Measurements from ENCODE around the gene SYT7.

Gene SYT7

GRCh38 chr11:61553373-61554171, 27.3 kb downstream of the SYT7 start:
- no peak for DNase-seq

GRCh38 chr11:61552108-61552635, 28.7 kb downstream of the SYT7 start:
- no peak for DNase-seq

GRCh38 chr11:61551634-61552033, 29.2 kb downstream of the SYT7 start:
- DNase-seq = peak; percentile 9

- no peak for DNase-seq
Measured at GRCh38 chr11:61550665-61551227, 30.1 kb downstream of the SYT7 start.

- no peak for DNase-seq
Measured at GRCh38 chr11:61549662-61550568, 31.0 kb downstream of the SYT7 start.

GRCh38 chr11:61549177-61549576, 31.7 kb downstream of the SYT7 start:
- DNase-seq = no peak

- no peak for DNase-seq
Measured at GRCh38 chr11:61547246-61547645, 33.6 kb downstream of the SYT7 start.

GRCh38 chr11:61546663-61547062, 34.2 kb downstream of the SYT7 start:
- DNase-seq = no peak

GRCh38 chr11:61545921-61546320, 35.0 kb downstream of the SYT7 start:
- DNase-seq = no peak

- no peak for DNase-seq
Measured at GRCh38 chr11:61545341-61545740, 35.5 kb downstream of the SYT7 start.

GRCh38 chr11:61544466-61544865, 36.4 kb downstream of the SYT7 start:
- DNase-seq = no peak

GRCh38 chr11:61543606-61544306, 37.1 kb downstream of the SYT7 start:
- DNase-seq = peak; percentile 33

- no peak for DNase-seq
Measured at GRCh38 chr11:61542705-61543104, 38.2 kb downstream of the SYT7 start.

- no peak for DNase-seq
Measured at GRCh38 chr11:61542024-61542461, 38.8 kb downstream of the SYT7 start.

- DNase-seq = peak; percentile 35
Measured at GRCh38 chr11:61541598-61541997, 39.3 kb downstream of the SYT7 start.

GRCh38 chr11:61540528-61540927, 40.3 kb downstream of the SYT7 start:
- DNase-seq = no peak

- DNase-seq = peak; percentile 6
Measured at GRCh38 chr11:61539831-61540357, 41.0 kb downstream of the SYT7 start.

- no peak for DNase-seq
Measured at GRCh38 chr11:61539006-61539405, 41.9 kb downstream of the SYT7 start.

- no peak for DNase-seq
Measured at GRCh38 chr11:61538636-61538961, 42.3 kb downstream of the SYT7 start.

- no peak for DNase-seq
Measured at GRCh38 chr11:61537326-61537725, 43.5 kb downstream of the SYT7 start.

GRCh38 chr11:61536676-61537270, 44.1 kb downstream of the SYT7 start:
- no peak for DNase-seq
